Kidney glomerular epithelial cell (primary cell): ENCODE results near the gene MS4A1.
"Not testable (repeated sequence)": the region's sequence is repeated elsewhere in the genome, so short reads cannot be mapped to it uniquely, and the experiment has no call there.

ENCODE experiments used
- DNase-seq: peaks from one replicate; lab custom pipeline; 2025; lab: John Stamatoyannopoulos, UW

The MS4A1 gene

GRCh38 chr11:60502221-60502775, 46.7 kb downstream of the MS4A1 start:
- no peak for DNase-seq

GRCh38 chr11:60504219-60504905, 48.7 kb downstream of the MS4A1 start:
- no peak for DNase-seq

- not testable (repeated sequence) for DNase-seq
These were observed 54.0 kb downstream of the MS4A1 start for GRCh38 chr11:60509609-60510008.

GRCh38 chr11:60510209-60510608, 54.6 kb downstream of the MS4A1 start:
- not testable (repeated sequence) for DNase-seq

GRCh38 chr11:60511393-60511792, 55.7 kb downstream of the MS4A1 start:
- DNase-seq, result no peak

- no peak for DNase-seq
These were observed 57.1 kb downstream of the MS4A1 start for GRCh38 chr11:60512651-60513225.

- DNase-seq, result no peak
These were observed 58.1 kb downstream of the MS4A1 start for GRCh38 chr11:60513496-60514460.

- no peak for DNase-seq
These were observed 59.7 kb downstream of the MS4A1 start, which contains the start of gene MS4A13 for GRCh38 chr11:60515144-60515855. Gene MS4A13 (plus strand): TSS chr11:60515392. CDS start chr11:60518084, 2,692 bp downstream.
